Activated CD4-positive, CD25-positive, alpha-beta regulatory T cell treated with anti-CD3 and anti-CD28 coated beads, Interleukin-2, amount 50 U/mL, for 16 hours (primary cell): ENCODE results near the gene ADGRG3.
"Not testable (repeated sequence)": the region's sequence is repeated elsewhere in the genome, so short reads cannot be mapped to it uniquely, and the experiment has no call there.

Source experiments
- DNase-seq: peaks from one replicate; pipeline ENCODE4 v3.0.0-alpha.2; 2020; ENCODE audit warnings: low read depth, low spot score

Gene ADGRG3

DNA sequence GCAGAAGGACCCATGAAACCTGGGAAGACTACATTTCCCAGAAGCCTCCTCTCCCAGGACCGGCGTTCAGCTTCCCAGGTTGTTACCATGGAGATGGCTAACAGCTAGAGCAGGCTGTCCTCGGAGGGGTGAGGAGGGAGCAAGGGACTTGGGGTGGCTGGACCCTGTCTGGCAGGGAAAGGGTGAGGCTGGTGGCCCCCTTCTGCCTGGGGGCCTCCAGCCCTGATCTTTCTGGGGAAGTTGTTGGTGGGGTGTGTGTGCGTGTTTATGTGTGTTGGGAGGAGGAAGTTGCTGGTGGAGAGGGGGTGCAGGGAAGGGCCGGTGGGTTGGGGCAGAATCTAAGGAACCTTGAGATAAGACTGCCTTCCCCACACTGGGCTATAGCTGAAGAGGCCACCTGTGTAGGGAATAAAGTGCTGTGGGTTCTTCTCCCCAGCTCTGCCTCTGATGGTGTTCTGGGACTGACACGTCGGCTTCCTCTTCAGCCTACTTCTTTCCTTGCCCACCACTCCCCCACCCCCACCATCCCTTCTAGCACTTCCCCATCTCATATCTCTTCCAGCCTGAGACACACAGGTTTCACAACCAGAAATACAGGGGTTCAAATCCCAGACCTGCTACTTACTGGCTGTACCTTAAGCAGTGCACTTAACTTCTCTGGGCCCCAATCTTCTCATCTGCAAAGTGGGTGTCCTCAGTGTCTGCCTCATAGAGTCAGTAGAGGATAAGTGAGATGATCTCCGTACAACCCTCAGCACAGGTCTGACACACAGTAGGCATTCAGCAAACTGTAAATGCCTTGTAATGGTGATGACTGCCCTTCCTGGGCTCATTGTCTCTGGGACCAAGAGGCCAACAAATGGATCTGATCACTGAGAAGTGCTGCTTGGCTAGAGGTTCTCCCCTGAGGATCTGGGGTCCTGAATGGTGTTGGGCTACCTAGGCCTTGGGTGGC, 26.9 kb downstream of the ADGRG3 start, which contains the start of gene DRC7:
TSS of gene DRC7 (plus strand) at position 82 of the 955 bp plus-strand sequence. CDS start 3,144 bp downstream, outside the sequence.
- DNase-seq, result no peak

DNA sequence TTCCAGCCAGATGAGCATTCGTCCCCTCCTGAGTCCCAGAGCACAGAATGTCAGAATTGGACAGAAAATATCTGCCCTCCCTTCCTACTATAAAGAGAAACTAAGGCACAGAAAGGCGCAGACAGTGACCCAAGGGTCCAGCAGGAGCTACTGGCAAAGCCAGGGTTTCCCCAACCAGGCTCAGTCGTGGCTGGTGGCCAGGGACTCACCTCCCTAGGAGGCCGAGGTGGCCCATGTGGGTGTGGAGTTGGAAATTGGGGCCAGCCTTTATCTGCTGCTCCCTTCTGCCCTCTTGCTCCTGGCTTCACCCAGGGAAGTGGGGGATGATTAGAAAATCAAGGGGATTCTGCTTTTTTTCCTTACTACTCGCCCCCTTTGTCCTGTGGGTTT, 27.6 kb downstream of the ADGRG3 start:
- no peak for DNase-seq

DNA sequence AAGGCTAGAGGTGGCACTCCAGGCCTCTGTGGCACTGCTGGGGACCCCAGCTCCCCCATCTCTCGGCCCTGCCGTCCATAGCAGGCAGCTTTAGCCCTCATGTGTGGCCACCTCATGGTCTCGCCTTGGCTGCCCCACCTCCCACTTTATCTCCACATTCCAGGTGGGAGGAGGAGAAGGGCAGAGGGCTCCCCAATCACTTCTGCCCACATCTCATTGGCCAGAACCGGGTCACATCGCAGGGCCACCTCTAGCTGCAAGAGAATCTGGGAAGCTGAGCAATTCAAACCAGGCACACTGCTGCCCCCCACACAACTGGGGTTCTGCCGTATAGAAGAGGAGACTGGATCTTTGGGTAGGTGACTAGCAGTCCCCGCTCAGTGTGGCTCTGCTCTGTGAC, 28.1 kb downstream of the ADGRG3 start:
- DNase-seq, result no peak

DNA sequence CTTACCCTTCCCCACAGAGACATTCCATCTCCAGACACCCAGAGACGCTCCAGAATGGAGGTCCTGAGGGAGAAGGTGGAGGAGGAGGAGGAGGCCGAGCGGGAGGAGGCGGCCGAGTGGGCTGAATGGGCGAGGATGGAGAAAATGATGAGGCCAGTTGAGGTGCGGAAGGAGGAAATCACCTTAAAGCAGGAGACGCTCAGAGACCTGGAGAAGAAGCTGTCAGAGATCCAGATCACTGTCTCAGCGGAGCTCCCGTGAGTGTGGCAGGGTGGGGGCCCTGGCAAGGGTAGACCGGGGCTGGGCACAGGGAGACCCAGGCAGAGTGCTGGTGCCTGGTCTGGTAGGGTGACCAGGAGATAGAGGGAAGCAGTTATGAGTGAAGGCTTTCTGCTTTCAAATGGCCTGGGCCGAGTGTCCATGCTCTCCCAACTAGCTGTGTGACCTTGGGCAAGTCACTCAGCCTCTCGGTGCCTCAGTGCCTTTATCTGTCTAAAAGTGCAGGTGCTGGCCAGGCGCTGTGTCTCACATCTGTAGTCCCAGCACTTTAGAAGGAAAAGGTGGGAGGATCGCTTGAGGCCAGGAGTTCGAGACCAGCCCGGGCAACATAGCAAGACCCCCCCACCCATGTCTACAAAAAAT, 29.9 kb downstream of the ADGRG3 start:
- no peak for DNase-seq

DNA sequence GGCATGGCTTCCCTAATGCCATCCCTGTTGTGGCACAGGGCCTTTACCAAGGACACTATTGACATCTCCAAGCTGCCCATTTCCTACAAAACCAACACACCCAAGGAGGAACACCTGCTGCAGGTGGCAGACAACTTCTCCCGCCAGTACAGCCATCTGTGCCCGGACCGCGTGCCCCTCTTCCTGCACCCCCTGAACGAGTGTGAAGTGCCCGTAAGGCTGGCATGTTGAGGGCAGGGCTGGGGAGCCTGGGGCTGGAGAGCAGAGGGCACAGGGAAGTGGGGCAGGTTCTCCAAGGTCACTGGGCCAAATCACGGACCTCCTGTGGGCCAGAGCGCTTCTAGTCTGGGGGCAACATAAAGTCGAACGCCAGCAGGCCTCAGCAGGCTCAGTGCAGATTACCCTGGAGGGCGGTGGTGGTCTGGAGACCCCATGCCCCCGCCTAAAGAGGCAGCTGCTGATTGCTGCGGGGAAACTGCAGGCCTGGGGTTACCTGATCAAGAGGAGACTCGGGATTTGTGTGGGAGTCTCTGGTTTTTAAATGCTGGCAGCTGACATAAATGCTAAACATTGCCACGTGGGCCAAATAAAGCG, 30.8 kb downstream of the ADGRG3 start:
- no peak for DNase-seq

DNA sequence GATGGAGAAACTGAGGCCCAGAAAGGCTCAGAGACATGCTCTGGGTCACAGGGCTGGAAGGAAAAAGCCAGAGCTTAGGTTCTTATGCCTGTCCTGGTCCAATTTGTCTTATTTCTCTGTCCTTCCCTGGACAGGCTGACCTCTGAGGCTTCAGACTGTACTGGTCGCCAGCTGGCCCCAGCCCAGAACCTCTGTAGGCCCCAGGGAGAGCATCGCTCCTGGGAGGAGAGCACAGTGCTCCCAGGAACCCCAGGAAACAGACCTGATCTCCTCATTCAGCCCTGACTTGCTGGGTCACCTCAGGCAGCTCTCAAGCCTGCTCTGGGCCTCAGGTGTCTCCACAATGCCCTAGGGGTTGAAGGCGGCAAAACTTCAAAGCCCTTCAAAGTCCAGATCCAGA, 31.4 kb downstream of the ADGRG3 start:
- no peak for DNase-seq

DNA sequence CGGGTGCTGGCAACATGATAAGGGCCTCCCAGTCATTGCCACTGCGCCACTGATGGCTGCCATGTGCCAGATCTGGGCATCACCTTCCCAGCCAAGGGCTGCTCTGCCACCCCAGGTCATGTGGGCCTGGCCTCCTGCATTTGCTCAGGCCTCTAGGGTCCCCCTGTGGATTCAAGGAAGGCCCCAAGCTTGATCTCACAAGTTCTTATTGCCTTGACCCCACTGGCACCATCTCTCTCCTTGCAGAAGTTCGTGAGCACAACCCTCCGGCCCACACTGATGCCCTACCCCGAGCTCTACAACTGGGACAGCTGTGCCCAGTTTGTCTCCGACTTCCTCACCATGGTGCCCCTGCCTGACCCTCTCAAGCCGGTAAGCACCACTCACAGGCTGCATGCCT, 31.8 kb downstream of the ADGRG3 start:
- DNase-seq, result no peak

DNA sequence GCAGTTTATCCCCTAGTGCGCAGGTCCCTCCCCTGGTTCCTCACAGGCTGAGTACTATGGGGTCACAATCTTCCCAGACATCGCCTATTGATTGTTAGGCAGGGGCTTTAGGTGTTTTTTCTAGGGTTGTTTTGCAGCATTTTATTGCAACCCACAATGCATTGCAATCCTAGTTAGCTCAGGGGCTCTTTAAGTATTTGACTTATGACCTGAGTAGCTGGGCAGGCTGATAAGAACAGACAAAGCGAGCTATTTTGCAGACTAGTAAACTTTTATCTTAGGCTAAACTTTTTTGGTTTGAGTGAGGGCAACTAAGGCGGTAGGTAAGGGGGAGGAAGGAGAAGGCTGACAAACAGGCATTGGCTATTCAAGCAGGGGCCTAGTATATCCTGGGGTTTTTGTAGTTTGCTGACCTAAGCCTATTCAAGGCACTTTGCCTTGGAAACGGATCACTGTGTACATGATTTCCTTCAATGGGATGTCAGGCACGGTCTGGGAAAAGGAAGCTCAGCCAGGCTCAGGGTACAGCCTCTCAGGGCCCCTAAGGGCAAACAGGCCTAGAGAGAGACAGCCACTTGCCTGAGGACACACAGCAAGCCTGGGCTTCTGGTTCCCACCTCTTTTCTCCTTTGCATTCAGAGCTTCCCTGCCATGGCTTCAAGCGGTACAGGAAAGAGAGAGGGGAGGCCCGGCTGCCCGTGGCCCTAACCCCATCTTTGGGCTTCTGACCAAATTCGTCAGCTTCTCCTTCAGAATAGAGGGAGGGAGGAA, 32.9 kb downstream of the ADGRG3 start:
- no peak for DNase-seq

DNA sequence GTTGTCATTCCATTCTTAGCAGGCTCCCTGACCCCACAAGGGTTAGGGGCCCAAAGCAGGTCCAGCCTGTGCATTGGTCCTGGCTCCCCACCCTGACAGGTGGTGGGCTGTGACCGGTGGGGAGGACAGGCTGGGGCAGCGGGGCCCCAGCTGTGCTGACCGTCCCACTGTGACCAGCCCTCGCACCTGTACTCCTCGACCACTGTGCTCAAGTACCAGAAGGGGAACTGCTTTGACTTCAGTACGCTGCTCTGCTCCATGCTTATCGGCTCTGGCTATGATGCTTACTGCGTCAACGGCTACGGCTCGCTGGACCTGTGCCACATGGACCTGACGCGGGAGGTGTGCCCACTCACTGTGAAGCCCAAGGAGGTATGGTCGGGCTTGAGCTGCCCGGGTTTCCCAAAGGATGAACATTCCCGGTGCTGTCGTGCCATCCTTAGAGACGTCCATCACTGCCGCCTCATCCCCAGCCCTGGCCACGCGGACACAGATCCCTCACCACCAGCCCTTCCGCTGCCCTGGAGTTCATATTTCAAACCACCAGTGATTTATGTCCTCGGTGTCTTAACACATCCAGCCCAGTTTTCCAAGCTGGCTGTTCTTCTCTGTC, 33.8 kb downstream of the ADGRG3 start:
- DNase-seq, result no peak

DNA sequence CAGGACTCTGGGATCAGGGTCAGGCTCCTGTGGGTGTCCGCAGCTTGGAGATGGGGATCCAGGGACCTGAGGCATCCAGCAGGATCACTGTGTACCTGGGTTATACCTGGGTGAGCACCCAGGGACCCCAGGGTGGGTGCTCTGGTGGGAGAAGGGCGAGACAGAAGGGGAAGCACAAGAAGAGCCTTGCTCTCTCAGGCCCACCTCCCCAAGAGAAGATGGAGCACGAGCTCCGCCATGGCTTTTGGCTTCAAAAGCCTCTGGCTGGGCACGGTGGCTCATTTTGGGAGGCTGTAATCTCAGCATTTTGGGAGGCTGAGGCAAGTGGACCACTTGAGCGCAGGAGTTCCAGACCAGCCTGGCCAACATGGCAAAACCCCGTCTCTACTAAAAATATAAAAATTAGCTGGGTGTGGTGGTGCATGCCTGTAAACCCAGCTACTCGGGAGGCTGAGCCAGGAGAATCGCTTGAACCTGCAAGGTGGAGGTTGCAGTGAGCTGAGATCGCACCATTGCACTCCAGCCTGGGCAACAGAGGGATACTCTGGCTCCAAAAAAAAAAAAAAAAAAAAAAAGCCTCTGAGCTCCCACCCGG, 35.4 kb downstream of the ADGRG3 start:
- DNase-seq, result no peak

DNA sequence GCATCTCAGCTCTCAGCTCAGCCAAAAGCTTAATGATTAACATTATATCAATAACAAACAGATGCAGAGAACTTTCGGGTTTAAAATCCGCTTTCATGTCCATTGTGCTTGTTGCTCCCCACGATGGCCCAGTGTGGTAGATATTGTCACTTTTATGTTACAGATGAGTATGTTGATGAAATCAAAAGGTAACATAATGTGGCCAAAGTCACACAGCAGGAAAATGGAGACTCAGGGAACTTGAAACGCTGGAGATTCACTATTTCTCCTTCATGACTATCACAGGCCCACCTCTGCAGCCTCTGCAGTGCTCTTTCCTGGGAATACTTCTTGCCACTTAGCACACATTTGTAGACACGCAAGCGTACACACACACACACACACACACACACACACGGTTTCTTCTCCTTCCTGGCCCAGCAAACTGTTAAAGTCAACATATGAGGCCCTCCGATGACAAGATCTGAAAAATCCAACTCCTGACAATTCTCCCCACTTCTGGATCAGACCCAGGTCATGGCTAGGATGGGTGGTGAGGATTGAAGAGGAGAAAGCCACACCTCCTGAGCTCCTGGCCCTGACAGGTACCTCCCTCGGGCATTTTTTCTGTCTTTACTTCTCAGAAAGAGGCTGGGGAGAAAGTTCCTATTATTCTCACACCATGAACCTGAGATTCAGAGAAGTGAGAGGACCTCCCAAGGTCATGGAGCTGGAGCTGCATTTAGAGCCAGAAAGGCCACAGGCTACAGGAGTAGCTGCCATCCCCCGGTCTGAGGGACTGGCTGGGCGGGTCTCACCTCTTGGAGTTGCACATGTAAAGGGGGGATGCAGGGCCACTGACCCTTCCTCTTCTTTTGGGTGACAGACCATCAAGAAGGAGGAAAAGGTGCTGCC, 36.2 kb downstream of the ADGRG3 start:
- no peak for DNase-seq

DNA sequence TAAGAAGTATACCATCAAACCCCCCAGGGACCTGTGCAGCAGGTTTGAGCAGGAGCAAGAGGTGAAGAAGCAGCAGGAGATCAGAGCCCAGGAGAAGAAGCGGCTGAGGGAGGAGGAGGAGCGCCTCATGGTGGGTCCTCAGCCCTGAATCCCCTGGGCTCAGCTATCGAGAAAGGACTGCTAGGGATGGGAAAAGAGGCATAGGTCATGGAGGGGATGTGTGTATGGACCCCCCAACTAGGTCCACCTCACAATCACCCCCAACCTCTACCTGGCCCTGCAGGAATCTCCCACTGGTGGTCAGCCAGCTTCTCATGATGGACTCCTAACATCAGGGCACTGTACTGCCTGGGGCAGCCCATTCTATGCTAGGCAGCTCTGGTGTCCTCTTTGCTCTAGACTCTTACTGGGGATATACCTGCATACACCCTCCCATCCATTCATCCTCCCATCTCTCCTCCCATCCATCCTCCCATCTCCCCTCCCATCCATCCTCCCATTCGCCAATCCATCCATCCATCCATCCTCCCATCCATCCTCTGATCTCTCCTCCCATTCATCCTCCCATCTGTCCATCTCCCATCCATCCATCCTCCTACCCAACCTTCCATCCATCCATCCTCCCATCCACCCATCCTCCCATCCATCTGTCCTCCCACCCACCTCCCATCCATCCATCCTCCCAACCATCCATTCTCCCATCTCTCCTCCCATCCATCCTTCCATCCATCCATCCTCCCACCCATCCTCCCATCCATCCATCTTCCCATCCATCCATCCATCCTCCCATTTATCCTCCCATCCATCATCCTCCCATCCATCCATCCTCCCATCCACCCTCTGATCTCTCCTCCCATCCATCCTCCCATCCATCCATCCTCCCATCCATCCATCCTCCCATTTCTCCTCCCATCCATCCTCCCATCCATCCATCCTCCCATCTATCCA, 37.1 kb downstream of the ADGRG3 start:
- DNase-seq, result no peak

DNA sequence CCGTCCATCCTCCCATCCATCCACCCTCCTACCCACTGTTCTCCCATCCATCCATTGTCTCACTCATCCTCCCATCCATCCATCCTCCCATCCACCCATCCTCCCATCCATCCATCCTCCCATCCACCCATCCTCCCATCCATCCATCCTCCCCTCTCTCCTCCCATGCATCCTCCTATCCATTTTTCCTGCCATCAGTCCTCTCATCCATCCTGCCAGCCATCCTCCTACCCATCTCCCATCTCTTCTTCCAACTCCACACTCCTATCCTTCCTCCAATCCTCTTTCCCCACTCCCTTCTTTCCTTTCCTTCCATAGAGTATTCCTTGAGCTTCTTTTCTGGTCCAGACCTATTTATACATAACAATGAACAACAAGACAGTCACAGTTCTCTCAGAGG, 38.6 kb downstream of the ADGRG3 start:
- DNase-seq, result no peak

DNA sequence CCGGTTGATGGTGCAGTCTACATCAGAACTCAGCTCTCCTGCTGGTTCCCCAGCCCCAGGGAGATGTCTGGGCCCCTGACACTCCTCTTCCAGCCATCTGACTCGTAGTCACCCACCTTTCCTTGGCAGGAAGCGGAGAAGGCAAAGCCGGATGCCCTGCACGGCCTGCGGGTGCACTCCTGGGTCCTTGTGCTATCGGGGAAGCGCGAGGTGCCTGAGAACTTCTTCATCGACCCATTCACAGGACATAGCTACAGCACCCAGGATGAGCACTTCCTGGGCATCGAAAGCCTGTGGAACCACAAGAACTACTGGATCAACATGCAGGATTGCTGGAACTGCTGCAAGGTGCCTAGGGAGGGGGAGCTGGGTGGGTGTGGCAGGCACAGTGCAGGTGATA, 39.2 kb downstream of the ADGRG3 start:
- no peak for DNase-seq

DNA sequence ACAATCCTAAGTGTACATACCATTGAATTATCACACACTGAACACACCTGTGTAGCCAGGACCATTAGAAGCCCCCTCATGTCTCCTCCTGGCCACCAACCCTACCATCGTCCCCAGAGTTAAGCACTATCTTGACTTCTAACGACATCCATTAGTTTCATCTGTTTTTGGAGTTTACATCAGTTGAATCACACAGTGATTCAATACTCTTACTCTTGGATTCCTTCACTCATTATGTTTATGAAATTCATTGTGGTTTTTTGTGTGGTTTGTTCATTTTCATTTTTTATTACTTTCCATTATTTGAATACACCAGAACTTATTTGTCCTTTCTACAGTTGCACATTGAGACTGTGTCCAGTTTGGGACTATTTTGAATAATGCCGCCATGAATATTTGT, 40.1 kb downstream of the ADGRG3 start:
- DNase-seq, result no peak

DNA sequence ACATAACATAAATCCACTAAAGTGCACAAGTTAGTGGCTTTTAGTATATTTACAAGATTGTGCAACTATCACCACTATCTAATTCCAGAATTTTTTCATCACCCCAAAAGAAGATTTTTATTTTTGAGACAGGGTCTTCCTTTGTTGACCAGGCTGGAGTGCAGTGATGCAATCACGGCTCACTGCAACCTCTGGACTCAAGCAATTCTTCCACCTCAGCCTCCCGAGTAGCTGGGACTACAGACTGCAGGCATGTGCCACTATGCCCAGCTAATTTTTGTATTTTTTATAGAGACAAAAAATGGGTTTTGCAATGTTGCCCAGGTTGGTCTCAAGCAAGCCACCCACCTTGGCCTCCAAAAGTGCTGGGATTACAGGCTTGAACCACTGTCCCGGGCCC, 41.6 kb downstream of the ADGRG3 start:
- no peak for DNase-seq

DNA sequence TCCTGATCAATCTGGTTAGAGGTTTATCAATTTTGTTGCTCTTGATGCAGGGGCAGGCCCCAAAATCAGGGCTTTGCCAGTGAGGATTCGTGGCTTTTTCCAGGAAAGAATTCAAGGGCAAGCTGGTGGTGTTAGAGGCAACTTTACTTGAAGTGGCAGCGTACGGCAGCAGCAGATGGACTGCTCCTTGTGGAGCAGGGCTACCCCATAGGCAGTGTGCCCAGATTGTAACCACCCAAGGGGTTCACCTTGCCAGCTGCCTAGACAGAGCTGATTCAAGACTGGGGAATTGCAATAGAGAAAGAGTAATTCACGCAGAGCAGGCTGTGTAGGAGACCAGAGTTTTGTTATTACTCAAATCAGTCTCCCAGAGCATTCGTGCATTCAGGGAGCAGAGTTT, 43.2 kb downstream of the ADGRG3 start:
- no peak for DNase-seq

DNA sequence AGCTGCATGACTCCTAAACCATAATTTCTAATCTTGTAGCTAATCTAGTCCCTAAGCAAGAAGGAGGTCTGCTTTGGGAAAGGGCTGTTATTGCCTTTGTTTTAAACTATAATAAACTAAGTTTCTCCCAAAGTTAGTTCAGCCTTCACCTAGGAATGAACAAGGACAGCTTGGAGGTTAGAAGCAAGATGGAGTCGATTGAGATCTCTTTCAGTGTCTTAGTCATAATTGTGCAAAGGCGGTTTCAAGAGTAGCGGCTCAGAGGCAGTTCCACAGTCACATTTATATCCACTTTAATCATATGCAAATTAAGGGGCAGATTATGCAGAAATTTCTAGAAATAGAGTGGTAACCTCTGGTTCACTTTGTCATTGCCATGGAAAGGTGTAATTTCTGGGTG, 43.9 kb downstream of the ADGRG3 start:
- DNase-seq, result no peak

DNA sequence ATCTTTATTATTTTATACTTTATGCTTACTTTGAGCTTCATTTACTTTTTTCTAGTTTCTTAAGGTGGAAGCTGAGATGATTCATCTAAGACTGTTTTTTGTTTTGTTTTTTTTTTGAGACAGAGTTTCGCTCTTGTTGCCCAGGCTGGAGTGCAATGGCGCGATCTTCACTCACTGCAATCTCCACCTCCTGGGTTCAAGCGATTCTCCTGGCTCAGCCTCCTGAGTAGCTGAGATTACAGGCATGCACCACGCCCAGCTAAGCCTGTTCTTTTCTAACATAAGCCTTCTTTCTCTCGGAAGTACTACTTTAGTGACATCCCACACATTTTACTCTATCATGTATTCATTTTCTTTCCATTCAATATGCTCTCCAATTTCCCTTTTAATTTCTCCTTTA, 44.5 kb downstream of the ADGRG3 start:
- not testable (repeated sequence) for DNase-seq
